Caco-2 (cell line): ENCODE measurements around the gene INAFM1. TPM values are rescaled to one million over a fixed set of nuclear protein-coding genes. Genes with fewer than 3 reads are reported as not detected.

Source experiments
- BruUV-seq: library from RNA; stranded (reverse); fragments of 400-500 nt; replicated peaks from 2 replicates; lab custom pipeline; 2021; lab: Mats Ljungman, UMichigan
- CTCF ChIA-PET: fragments of 300-600 bp; sonication (Branson Sonifier 250); formaldehyde crosslinking; loops from one replicate; lab custom pipeline; 2022; ENCODE audit warnings: antibody characterized with exemption; lab: Charles Lee
- POLR2A ChIA-PET: fragments of 300-600 bp; sonication (Branson Sonifier 250); formaldehyde crosslinking; loops from one replicate; lab custom pipeline; 2022; ENCODE audit warnings: antibody characterized with exemption; lab: Charles Lee
- DNase-seq, 2 experiments: peaks; one replicate each; pipeline versions ENCODE4 v3.0.0 to v3.0.0-alpha.2; 2020 to 2022
- H3K27me3 ChIP-seq: replicated peaks from 2 replicates; pipeline ENCODE4 v1.6.0; 2011; ENCODE audit warnings: low read length; ENCODE audit not compliant: control insufficient read depth, insufficient read depth
- H3K36me3 ChIP-seq: 2 replicates; pipeline ENCODE4 v1.5.1; 2011; ENCODE audit warnings: low read length; ENCODE audit not compliant: control insufficient read depth, insufficient read depth
- H3K4me1 ChIP-seq: fragments of 250-450 bp; sonication (Bioruptor Pico); 2 replicates; pipeline ENCODE4 v1.5.1; 2020; ENCODE audit warnings: mild to moderate bottlenecking
- H3K4me3 ChIP-seq: 2 replicates; pipeline ENCODE4 v1.5.1; 2011; ENCODE audit warnings: low read depth, mild to moderate bottlenecking, control low read depth, low read length
- H3K9me3 ChIP-seq: fragments of 250-450 bp; sonication (Bioruptor Pico); 2 replicates; pipeline ENCODE4 v1.5.1; 2020; ENCODE audit warnings: mild to moderate bottlenecking, moderate library complexity
- H3K27ac Mint-ChIP-seq: one replicate; pipeline ENCODE4 v1.8.0; 2022; ENCODE audit warnings: mixed read lengths; ENCODE audit not compliant: unreplicated experiment
- H3K27me3 Mint-ChIP-seq: one replicate; pipeline ENCODE4 v1.8.0; 2022; ENCODE audit warnings: mixed read lengths; ENCODE audit not compliant: insufficient read depth, unreplicated experiment
- H3K36me3 Mint-ChIP-seq: one replicate; pipeline ENCODE4 v1.8.0; 2022; ENCODE audit warnings: mild to moderate bottlenecking, mixed read lengths; ENCODE audit not compliant: insufficient read depth, unreplicated experiment
- H3K4me1 Mint-ChIP-seq: one replicate; pipeline ENCODE4 v1.8.0; 2022; ENCODE audit warnings: low read depth, mixed read lengths; ENCODE audit not compliant: unreplicated experiment
- H3K4me3 Mint-ChIP-seq: one replicate; pipeline ENCODE4 v1.8.0; 2022; ENCODE audit warnings: mild to moderate bottlenecking, moderate library complexity, mixed read lengths; ENCODE audit not compliant: unreplicated experiment
- H3K9me3 Mint-ChIP-seq: one replicate; pipeline ENCODE4 v1.8.0; 2022; ENCODE audit warnings: mixed read lengths; ENCODE audit not compliant: unreplicated experiment
- CTCF ChIP-seq, 2 experiments: fragments of 200-600 bp in 1 of 2; IDR thresholded peaks; 1 replicate in 1 of 2; 2 replicates in 1 of 2; pipeline versions ENCODE4 v1.5.1 to v1.8.0; 2011 to 2022; ENCODE audit warnings: antibody characterized with exemption in 1 of 2, control low read depth in 1 of 2, inconsistent platforms in 1 of 2, low read depth in 1 of 2, low read length in 1 of 2, mild to moderate bottlenecking in 1 of 2, moderate library complexity in 1 of 2; ENCODE audit not compliant: insufficient read depth in 1 of 2, severe bottlenecking in 1 of 2, unreplicated experiment in 1 of 2
- intact Hi-C: fragments of 100-400 bp; cut with micrococcal nuclease; formaldehyde crosslinking; loops from one replicate; pipeline ENCODE4 v1.10.0; 2022; ENCODE audit not compliant: unreplicated experiment
- total RNA-seq: library from RNA; stranded (reverse); gene quantifications from 2 replicates; pipeline ENCODE4 v1.2.3, GENCODE V29; 2022

INAFM1 gene
- total RNA-seq, 1 experiment from 2014 or later = 10.4 TPM

GRCh38 chr19:47306303-47306702 lies 31.6 kb downstream of the INAFM1 start:
- Histone ChIP-seq H3K4me3 (no peak overlapping the region), H3K27me3 (no peaks in the 10 kb centered on the region), H3K9me3 (no peaks in the 10 kb centered on the region), H3K4me1 (no peaks in the 10 kb centered on the region), H3K36me3 (no peaks in the 10 kb centered on the region)
- BruUV-seq = no TSS peak
- ChIA-PET CTCF (interaction anchor here (1.0 kb wide), 1 partner anchor 85 kb away, joined by 3 read pairs; no protein-coding TSS in a partner anchor), POLR2A (no interaction called here)
- no peaks in the 10 kb centered on the region for H3K27me3 Mint-ChIP-seq
- DNase-seq = no peak
- H3K4me1 Mint-ChIP-seq = peaks cover 8% of the 10 kb centered on the region
- no peaks in the 10 kb centered on the region for H3K9me3 Mint-ChIP-seq
- H3K36me3 Mint-ChIP-seq = no peaks in the 10 kb centered on the region
- H3K4me3 Mint-ChIP-seq = no peak overlapping the region
- intact Hi-C loops = no loop called here
- H3K27ac Mint-ChIP-seq = no peak overlapping the region
- no peak for TF ChIP-seq CTCF (IDR thresholded peaks at IDR 0.05; ENCODE audit: insufficient read depth in 1 of 2, low read depth in 1 of 2, low read length in 1 of 2, severe bottlenecking in 1 of 2, unreplicated experiment in 1 of 2)

- Mint-ChIP-seq H3K9me3 (no peaks in the 10 kb centered on the region), H3K36me3 (no peaks in the 10 kb centered on the region), H3K4me3 (no peak overlapping the region), H3K27me3 (no peaks in the 10 kb centered on the region), H3K27ac (no peak overlapping the region), H3K4me1 (peaks cover 12% of the 10 kb centered on the region)
- Histone ChIP-seq H3K27me3 (no peaks in the 10 kb centered on the region), H3K36me3 (no peaks in the 10 kb centered on the region), H3K4me3 (no peak overlapping the region), H3K4me1 (no peaks in the 10 kb centered on the region), H3K9me3 (0 out of 2 replicates have a peak, but pooled peaks cover 5% of the 10 kb centered on the region)
- ChIA-PET POLR2A (interaction anchor here (0.6 kb wide), 1 partner anchor 301 kb away, joined by 3 read pairs; no protein-coding TSS in a partner anchor), CTCF (interaction anchor here (0.6 to 0.9 kb wide), 2 partner anchors 40 to 301 kb away, joined by 3 to 4 read pairs; no protein-coding TSS in a partner anchor)
- intact Hi-C loops = no loop called here
- no peak for TF ChIP-seq CTCF (IDR thresholded peaks at IDR 0.05; ENCODE audit: insufficient read depth in 1 of 2, low read depth in 1 of 2, low read length in 1 of 2, severe bottlenecking in 1 of 2, unreplicated experiment in 1 of 2)
- no TSS peak for BruUV-seq
- DNase-seq = no peak
These were observed 34.4 kb downstream of the INAFM1 start for GRCh38 chr19:47309038-47309437.

- ChIA-PET POLR2A (interaction anchor here (0.6 kb wide), 1 partner anchor 300 kb away, joined by 3 read pairs; no protein-coding TSS in a partner anchor), CTCF (interaction anchor here (0.9 kb wide), 1 partner anchor 39 kb away, joined by 4 read pairs; no protein-coding TSS in a partner anchor)
- no peak for TF ChIP-seq CTCF (IDR thresholded peaks at IDR 0.05; ENCODE audit: insufficient read depth in 1 of 2, low read depth in 1 of 2, low read length in 1 of 2, severe bottlenecking in 1 of 2, unreplicated experiment in 1 of 2)
- Histone ChIP-seq H3K27me3 (no peaks in the 10 kb centered on the region), H3K9me3 (0 out of 2 replicates have a peak, but pooled peaks cover 5% of the 10 kb centered on the region), H3K36me3 (no peaks in the 10 kb centered on the region), H3K4me1 (0 out of 2 replicates have a peak, but pooled peaks cover under 1% of the 10 kb centered on the region), H3K4me3 (no peak within 1 kb of the TSS)
- no peak for DNase-seq
- H3K4me3 Mint-ChIP-seq = no peak within 1 kb of the TSS
- H3K4me1 Mint-ChIP-seq = peaks cover 14% of the 10 kb centered on the region
- no peaks in the 10 kb centered on the region for H3K36me3 Mint-ChIP-seq
- no peak within 1 kb of the TSS for H3K27ac Mint-ChIP-seq
- intact Hi-C loops = no loop called here
- BruUV-seq = no TSS peak
- no peaks in the 10 kb centered on the region for H3K9me3 Mint-ChIP-seq
- H3K27me3 Mint-ChIP-seq = no peaks in the 10 kb centered on the region
These were observed 34.9 kb downstream of the INAFM1 start, which contains the start of gene C5AR1 for GRCh38 chr19:47309608-47310007. TSS of gene C5AR1 (plus strand) at chr19:47309861. CDS start at chr19:47309896, 35 bp downstream.
